IMR-90 (cell line): Measurements from ENCODE around the gene PHKB. TPM values are rescaled to one million over a fixed set of nuclear protein-coding genes. Genes with fewer than 3 reads are reported as not detected.

Source experiments
- ATAC-seq: fragments of 200-7000 bp; cut with Tn5 transposase; 2 replicates; pipeline ENCODE4 v1.9.1; 2020; ENCODE audit warnings: low read depth, mild to moderate bottlenecking, moderate library complexity
- BruUV-seq: library from RNA; stranded (reverse); fragments of 400-500 nt; replicated peaks from 2 replicates; lab custom pipeline; 2021; lab: Mats Ljungman, UMichigan
- CTCF ChIA-PET: fragments of 300-600 bp; formaldehyde crosslinking; extraction: SDS; loops from one replicate; lab custom pipeline; 2021; ENCODE audit warnings: antibody characterized with exemption; lab: Yijun Ruan, JAX
- POLR2A ChIA-PET: fragments of 300-600 bp; sonication (Branson Sonifier 250); formaldehyde crosslinking; loops from one replicate; lab custom pipeline; 2022; ENCODE audit warnings: antibody characterized with exemption; ENCODE audit not compliant: unreplicated experiment; lab: Charles Lee
- DNase-seq: peaks from one replicate; pipeline ENCODE4 v3.0.0; 2013
- H2AFZ ChIP-seq: replicated peaks from 2 replicates; pipeline ENCODE3; 2013; ENCODE audit warnings: low read length, mild to moderate bottlenecking; ENCODE audit not compliant: poor library complexity
- H2AK5ac ChIP-seq: 2 replicates; pipeline ENCODE4 v1.6.1; 2013; ENCODE audit warnings: low read depth, low read length, inconsistent platforms
- H2AK9ac ChIP-seq: replicated peaks from 2 replicates; pipeline ENCODE3; 2013; ENCODE audit warnings: mild to moderate bottlenecking, low read depth, low read length, moderate library complexity; ENCODE audit not compliant: poor library complexity
- H2BK120ac ChIP-seq: 2 replicates; pipeline ENCODE4 v1.6.1; 2013; ENCODE audit warnings: low read depth, low read length, inconsistent platforms
- H2BK15ac ChIP-seq: 3 replicates; pipeline ENCODE4 v1.6.1; 2013; ENCODE audit warnings: low read depth, low read length, inconsistent platforms
- H2BK20ac ChIP-seq: 2 replicates; pipeline ENCODE4 v1.6.1; 2013; ENCODE audit warnings: low read depth, mild to moderate bottlenecking, inconsistent platforms, low read length, moderate library complexity
- H2BK5ac ChIP-seq: 2 replicates; pipeline ENCODE4 v1.6.1; 2013; ENCODE audit warnings: mild to moderate bottlenecking, low read depth, low read length, inconsistent platforms; ENCODE audit not compliant: poor library complexity, severe bottlenecking
- H3K14ac ChIP-seq: replicated peaks from 2 replicates; pipeline ENCODE4 v1.6.1; 2013; ENCODE audit warnings: low read depth, low read length, inconsistent platforms
- H3K18ac ChIP-seq: 2 replicates; pipeline ENCODE4 v1.6.1; 2013; ENCODE audit warnings: low read depth, low read length, control low read depth
- H3K23ac ChIP-seq: 2 replicates; pipeline ENCODE4 v1.6.1; 2013; ENCODE audit warnings: low read depth, low read length, inconsistent platforms
- H3K27ac ChIP-seq: 2 replicates; pipeline ENCODE4 v1.5.1; 2013; ENCODE audit warnings: mild to moderate bottlenecking, control low read depth, low read length; ENCODE audit not compliant: insufficient read depth
- H3K27me3 ChIP-seq: 2 replicates; pipeline ENCODE4 v1.6.1; 2013; ENCODE audit warnings: low read length; ENCODE audit not compliant: control insufficient read depth, insufficient read depth
- H3K36me3 ChIP-seq: 2 replicates; pipeline ENCODE4 v1.6.1; 2013; ENCODE audit warnings: low read length, mixed read lengths; ENCODE audit not compliant: control insufficient read depth, insufficient read depth
- H3K4ac ChIP-seq: 2 replicates; pipeline ENCODE4 v1.6.1; 2013; ENCODE audit warnings: low read depth, low read length, inconsistent platforms
- H3K4me1 ChIP-seq: 2 replicates; pipeline ENCODE4 v1.6.1; 2013; ENCODE audit warnings: low read length, mixed read lengths; ENCODE audit not compliant: control insufficient read depth, insufficient read depth
- H3K4me2 ChIP-seq: 2 replicates; pipeline ENCODE4 v1.6.1; 2013; ENCODE audit warnings: low read depth, mild to moderate bottlenecking, control low read depth, low read length, moderate library complexity
- H3K4me3 ChIP-seq: 2 replicates; pipeline ENCODE4 v1.5.1; 2013; ENCODE audit warnings: low read depth, mild to moderate bottlenecking, control low read depth, low read length, moderate library complexity; ENCODE audit not compliant: insufficient read depth
- H3K56ac ChIP-seq: 2 replicates; pipeline ENCODE4 v1.6.1; 2013; ENCODE audit warnings: low read length, inconsistent platforms; ENCODE audit not compliant: insufficient read depth; ENCODE audit errors: extremely low read depth
- H3K79me1 ChIP-seq, 2 experiments: 2 replicates each; pipeline ENCODE4 v1.6.1; 2013; ENCODE audit warnings: low read length in 2 of 2, inconsistent platforms in 1 of 2, low read depth in 1 of 2
- H3K9ac ChIP-seq: 2 replicates; pipeline ENCODE4 v1.6.1; 2013; ENCODE audit warnings: low read depth, low read length, control low read depth
- H3K9me1 ChIP-seq: 2 replicates; pipeline ENCODE4 v1.6.1; 2013; ENCODE audit warnings: low read length, inconsistent platforms; ENCODE audit not compliant: insufficient read depth
- H3K9me3 ChIP-seq: 2 replicates; pipeline ENCODE4 v1.6.1; 2013; ENCODE audit warnings: low read length; ENCODE audit not compliant: control insufficient read depth, insufficient read depth
- H4K20me1 ChIP-seq: 2 replicates; pipeline ENCODE4 v1.6.1; 2013; ENCODE audit warnings: low read length, inconsistent platforms; ENCODE audit not compliant: insufficient read depth
- H4K5ac ChIP-seq: 2 replicates; pipeline ENCODE4 v1.6.1; 2013; ENCODE audit warnings: mild to moderate bottlenecking, low read depth, low read length, control low read depth
- H4K8ac ChIP-seq, 2 experiments: 2 replicates each; pipeline ENCODE4 v1.6.1; 2013; ENCODE audit warnings: low read depth in 2 of 2, low read length in 2 of 2, control low read depth in 1 of 2, inconsistent platforms in 1 of 2
- H4K91ac ChIP-seq: 2 replicates; pipeline ENCODE4 v1.6.1; 2013; ENCODE audit warnings: low read depth, low read length, inconsistent platforms; ENCODE audit not compliant: insufficient read depth
- CHD1 ChIP-seq: IDR thresholded peaks from 2 replicates; pipeline ENCODE4 v1.6.1; 2012; ENCODE audit warnings: low read depth, low read length, improper control_type of control experiment
- WGBS, 2 experiments: methylation state at CpG; one replicate each; pipeline versions ENCODE4 v1.1.5 to v1.1.7; 2013; ENCODE audit warnings: missing lambda C conversion rate in 2 of 2; ENCODE audit not compliant: insufficient read length in 1 of 2; ENCODE audit errors: extremely low coverage in 2 of 2; 5-methylcytosine and 5-hydroxymethylcytosine counted together
- dilution Hi-C: fragments of 300-500 bp; cut with HindIII; formaldehyde crosslinking; loops from one replicate; pipeline ENCODE4 v1.14.3; 2018; ENCODE audit warnings: low sequenced_read_pairs; ENCODE audit not compliant: unreplicated experiment
- in situ Hi-C: fragments of 300-500 bp; cut with MboI; formaldehyde crosslinking; loops from 3 replicates; pipeline ENCODE4 v1.14.3; 2019; ENCODE audit warnings: low sequenced_read_pairs, inconsistent platforms, mixed read lengths
- intact Hi-C: fragments of 100-400 bp; cut with micrococcal nuclease; formaldehyde crosslinking; loops from 2 replicates; pipeline ENCODE4 v1.10.0; 2022
- polyA plus RNA-seq, 3 experiments: library from polyadenylated mRNA; depleted of rRNA; stranded (reverse); fragments of >200 nt; gene quantifications; 2 replicates each; pipeline ENCODE4 v1.2.3, GENCODE V29; 2012; ENCODE audit warnings: low replicate concordance in 1 of 3
- total RNA-seq: library from RNA; depleted of rRNA; stranded (reverse); fragments of >200 nt; gene quantifications from 2 replicates; pipeline ENCODE4 v1.2.3, GENCODE V29; 2012

PHKB gene
- total and polyA plus RNA-seq, 2 of the 4 experiments (the other 2 are of a cell fraction), result 24.2 to 58.6 TPM

- Histone ChIP-seq H3K9me3 (no peaks in the 10 kb centered on the region), H2AK9ac (no peak overlapping the region), H3K18ac (no peak overlapping the region), H3K9me1 (peaks cover 3% of the 10 kb centered on the region; the same call in 1 of the 2 replicates), H3K4ac (no peak overlapping the region), H2AK5ac (no peak overlapping the region), H3K56ac (no peak overlapping the region), H4K91ac (no peak overlapping the region), H3K79me1 (peaks cover 0 to 4% of the 10 kb centered on the region in 2 experiments; a peak in 2 of 4 replicates), H2BK120ac (no peak overlapping the region), H4K8ac (no peak overlapping the region), H4K20me1 (no peaks in the 10 kb centered on the region; the same call in 1 of the 2 replicates), H3K36me3 (no peaks in the 10 kb centered on the region; the same call in 1 of the 2 replicates), H3K27me3 (no peaks in the 10 kb centered on the region), H3K9ac (no peak overlapping the region), H3K14ac (no peak overlapping the region), H3K27ac (no peak overlapping the region), H3K23ac (no peak overlapping the region), H3K4me2 (no peak overlapping the region), H2BK15ac (no peak overlapping the region), H2BK20ac (no peak overlapping the region), H3K4me1 (no peaks in the 10 kb centered on the region), H2BK5ac (no peak overlapping the region), H3K4me3 (no peak overlapping the region), H2AFZ (no peak overlapping the region), H4K5ac (no peak overlapping the region)
- dilution Hi-C loops, result no loop called here
- no peak for DNase-seq
- CTCF ChIA-PET, result interaction anchor here (1.2 kb wide), 1 partner anchor 12 kb away, joined by 4 read pairs; no protein-coding TSS in a partner anchor
- intact Hi-C loops, result no loop called here
- no peak for TF ChIP-seq CHD1
- in situ Hi-C loops, result no loop called here
- POLR2A ChIA-PET, result no interaction called here
- WGBS, 2 experiments, result no CpG with 5 or more reads among the region's 5 CpGs
- BruUV-seq, result no TSS peak
- no peak for ATAC-seq
Measured at GRCh38 chr16:47524007-47524405, 62.9 kb downstream of the PHKB start.
